HCT116 (cell line): Measurements from ENCODE around the gene PIK3R1. TPM values are rescaled to one million over a fixed set of nuclear protein-coding genes. Genes with fewer than 3 reads are reported as not detected.

Experiments
- ATAC-seq: fragments of 200-7000 bp; cut with Tn5 transposase; 2 replicates; pipeline ENCODE4 v1.9.1; 2020; ENCODE audit warnings: mild to moderate bottlenecking, moderate library complexity
- BruUV-seq: library from RNA; stranded (reverse); fragments of 400-500 nt; replicated peaks from 2 replicates; lab custom pipeline; 2021; lab: Mats Ljungman, UMichigan
- CTCF ChIA-PET: fragments of 300-600 bp; sonication (Branson Sonifier 250); formaldehyde crosslinking; loops from one replicate; lab custom pipeline; 2021; ENCODE audit warnings: antibody characterized with exemption; lab: Charles Lee
- POLR2A ChIA-PET: fragments of 300-600, 350-600 bp; sonication (Branson Sonifier 250); formaldehyde crosslinking; loops from one replicate; lab custom pipeline; 2021; ENCODE audit warnings: antibody characterized with exemption; lab: Charles Lee
- RAD21 ChIA-PET, 2 experiments: fragments of 300-600 bp; sonication (Branson Sonifier 250); formaldehyde crosslinking; loops; one replicate each; lab custom pipeline; 2023; ENCODE audit warnings: low total read pairs in 2 of 2; ENCODE audit not compliant: uncharacterized antibody in 2 of 2, unreplicated experiment in 2 of 2, low non-redundant PET in 1 of 2; lab: Charles Lee
- DNase-seq: peaks from one replicate; pipeline ENCODE4 v3.0.0-alpha.2; 2010; ENCODE audit warnings: low read depth, low spot score
- H2AFZ ChIP-seq: fragments of 200-600 bp; shearing (Covaris generic), sonication (generic); 2 replicates; pipeline ENCODE4 v1.6.1; 2017; ENCODE audit warnings: low read depth, mixed run types, mixed read lengths, antibody characterized with exemption, low read length; ENCODE audit not compliant: poor library complexity, severe bottlenecking
- H3K27ac ChIP-seq: 2 replicates; pipeline ENCODE4 v1.5.1; 2012; ENCODE audit warnings: low read depth, low read length
- H3K27me3 ChIP-seq: fragments of 200-600 bp; sonication (generic); 2 replicates; pipeline ENCODE4 v1.6.1; 2016; ENCODE audit warnings: mixed run types, low read length, mixed read lengths; ENCODE audit not compliant: insufficient read depth
- H3K36me3 ChIP-seq, 2 experiments: fragments of 200-500 bp in 1 of 2; fragments of 200-600 bp in 1 of 2; sonication (Bioruptor generic) in 1 of 2; sonication (generic) in 1 of 2; 2 replicates each; pipeline versions ENCODE4 v1.5.1 to v1.6.1; 2014 to 2016; ENCODE audit warnings: low read length in 2 of 2, inconsistent platforms in 1 of 2, mixed read lengths in 1 of 2, mixed run types in 1 of 2; ENCODE audit not compliant: insufficient read depth in 2 of 2, control insufficient read depth in 1 of 2
- H3K4me1 ChIP-seq, 2 experiments: fragments of 200-600 bp in 1 of 2; sonication (generic) in 1 of 2; 2 replicates each; pipeline versions ENCODE4 v1.5.1 to v1.6.1; 2012 to 2017; ENCODE audit warnings: low read length in 2 of 2, inconsistent platforms in 1 of 2, mild to moderate bottlenecking in 1 of 2, mixed read lengths in 1 of 2, mixed run types in 1 of 2, moderate library complexity in 1 of 2; ENCODE audit not compliant: insufficient read depth in 2 of 2, control insufficient read depth in 1 of 2
- H3K4me2 ChIP-seq: fragments of 200-600 bp; sonication (generic); 2 replicates; pipeline ENCODE4 v1.6.1; 2017; ENCODE audit warnings: mixed run types, low read length, mixed read lengths
- H3K4me3 ChIP-seq, 2 experiments: fragments of 200-600 bp in 1 of 2; sonication (generic) in 1 of 2; replicated peaks in 1 of 2; 2 replicates each; pipeline ENCODE4 v1.5.1; 2011 to 2016; ENCODE audit warnings: low read length in 2 of 2, control low read depth in 1 of 2, low read depth in 1 of 2, mild to moderate bottlenecking in 1 of 2, mixed read lengths in 1 of 2, mixed run types in 1 of 2
- H3K79me2 ChIP-seq: fragments of 200-600 bp; sonication (generic); 2 replicates; pipeline ENCODE4 v1.6.1; 2017; ENCODE audit warnings: mild to moderate bottlenecking, mixed run types, low read length, moderate library complexity, mixed read lengths; ENCODE audit not compliant: insufficient read depth
- H3K9ac ChIP-seq: fragments of 200-600 bp; sonication (generic); 2 replicates; pipeline ENCODE4 v1.6.1; 2016; ENCODE audit warnings: low read length, mixed read lengths
- H3K9me2 ChIP-seq: fragments of 200-600 bp; sonication (generic), shearing (Covaris generic); 2 replicates; pipeline ENCODE4 v1.6.1; 2017; ENCODE audit warnings: mixed run types, mild to moderate bottlenecking, moderate library complexity; ENCODE audit not compliant: insufficient read depth
- H3K9me3 ChIP-seq, 2 experiments: fragments of 200-500 bp in 1 of 2; fragments of 200-600 bp in 1 of 2; sonication (Bioruptor generic) in 1 of 2; sonication (generic) in 1 of 2; 2 replicates each; pipeline ENCODE4 v1.6.1; 2014 to 2017; ENCODE audit warnings: low read length in 2 of 2, mixed read lengths in 2 of 2, inconsistent platforms in 1 of 2, low read depth in 1 of 2, mild to moderate bottlenecking in 1 of 2, mixed run types in 1 of 2, moderate library complexity in 1 of 2; ENCODE audit not compliant: control insufficient read depth in 1 of 2, insufficient read depth in 1 of 2
- H4K20me1 ChIP-seq: fragments of 200-600 bp; sonication (generic), shearing (Covaris generic); 2 replicates; pipeline ENCODE4 v1.6.1; 2017; ENCODE audit warnings: mixed run types, mild to moderate bottlenecking, moderate library complexity; ENCODE audit not compliant: insufficient read depth
- CBX3 ChIP-seq: IDR thresholded peaks from 2 replicates; pipeline ENCODE4 v1.6.1; 2012; ENCODE audit warnings: low read depth
- CEBPB ChIP-seq: IDR thresholded peaks from 2 replicates; pipeline ENCODE4 v1.6.1; 2012; ENCODE audit warnings: low read depth
- EGR1 ChIP-seq: IDR thresholded peaks from 2 replicates; pipeline ENCODE4 v1.6.1; 2012; ENCODE audit warnings: low read depth
- ELF1 ChIP-seq: IDR thresholded peaks from 2 replicates; pipeline ENCODE4 v1.6.1; 2012; ENCODE audit warnings: low read depth, borderline replicate concordance
- EZH2phosphoT487 ChIP-seq: fragments of 200-600 bp; IDR thresholded peaks from 2 replicates; pipeline ENCODE4 v1.6.1; 2018; ENCODE audit warnings: antibody characterized with exemption, borderline replicate concordance
- FOSL1 ChIP-seq: IDR thresholded peaks from 2 replicates; pipeline ENCODE4 v1.6.1; 2012; ENCODE audit warnings: low read depth
- JUND ChIP-seq: IDR thresholded peaks from 2 replicates; pipeline ENCODE4 v1.6.1; 2012
- POLR2A ChIP-seq: IDR thresholded peaks from 2 replicates; pipeline ENCODE4 v1.7.0; 2011; ENCODE audit warnings: borderline replicate concordance; ENCODE audit not compliant: insufficient read depth, insufficient read length; ENCODE audit errors: extremely low read depth
- POLR2AphosphoS5 ChIP-seq: IDR thresholded peaks from 2 replicates; pipeline ENCODE4 v1.6.1; 2011; ENCODE audit warnings: mild to moderate bottlenecking, low read depth, low read length, moderate library complexity
- RAD21 ChIP-seq: IDR thresholded peaks from 2 replicates; pipeline ENCODE4 v1.6.1; 2012; ENCODE audit warnings: low read depth, mild to moderate bottlenecking
- SP1 ChIP-seq: IDR thresholded peaks from 2 replicates; pipeline ENCODE4 v1.6.1; 2012; ENCODE audit warnings: low read depth
- YY1 ChIP-seq: IDR thresholded peaks from 2 replicates; pipeline ENCODE4 v1.6.1; 2011; ENCODE audit warnings: low read length, low read depth, moderate library complexity, mild to moderate bottlenecking; ENCODE audit not compliant: insufficient replicate concordance; ENCODE audit errors: extremely low read depth
- ZFX ChIP-seq: fragments of 450-650 bp; IDR thresholded peaks from 2 replicates; pipeline ENCODE4 v1.6.1; 2017
- ZNF274 ChIP-seq: fragments of 200-500 bp; sonication (Bioruptor generic); IDR thresholded peaks from 2 replicates; pipeline ENCODE4 v1.6.1; 2014; ENCODE audit warnings: mild to moderate bottlenecking, low read depth, low read length, inconsistent platforms
- intact Hi-C: fragments of 100-400 bp; cut with micrococcal nuclease; formaldehyde crosslinking; loops from 2 replicates; pipeline ENCODE4 v1.10.0; 2022
- total RNA-seq: library from RNA; stranded (reverse); gene quantifications from one replicate; pipeline ENCODE4 v1.2.1, GENCODE V29; 2021; ENCODE audit not compliant: unreplicated experiment
- TF ChIP-seq, protein P1 (sequence below), 3 experiments: fragments of 200-600 bp in 1 of 3; sonication (generic) in 1 of 3; IDR thresholded peaks in 2 of 3; conservative IDR thresholded peaks in 1 of 3; 2 replicates each; pipeline ENCODE4 v1.5.1; 2012 to 2017; ENCODE audit warnings: low read depth in 2 of 3, low read length in 2 of 3, antibody characterized with exemption in 1 of 3, borderline replicate concordance in 1 of 3, control low read depth in 1 of 3, mild to moderate bottlenecking in 1 of 3, mixed read lengths in 1 of 3, mixed run types in 1 of 3, moderate library complexity in 1 of 3; ENCODE audit not compliant: insufficient read depth in 1 of 3
- TF ChIP-seq, protein P2 (sequence below): IDR thresholded peaks from 2 replicates; pipeline ENCODE4 v1.6.1; 2011; ENCODE audit warnings: mild to moderate bottlenecking, low read length, moderate library complexity; ENCODE audit not compliant: insufficient replicate concordance; ENCODE audit errors: extremely low read depth
- TF ChIP-seq, protein P3 (sequence below): IDR thresholded peaks from 2 replicates; pipeline ENCODE4 v1.6.1; 2012; ENCODE audit warnings: low read depth
- TF ChIP-seq, protein P4 (sequence below): IDR thresholded peaks from 2 replicates; pipeline ENCODE4 v1.6.1; 2012

The PIK3R1 gene
- total RNA-seq, 1 experiment from 2014 or later, result 7.2 TPM

DNA sequence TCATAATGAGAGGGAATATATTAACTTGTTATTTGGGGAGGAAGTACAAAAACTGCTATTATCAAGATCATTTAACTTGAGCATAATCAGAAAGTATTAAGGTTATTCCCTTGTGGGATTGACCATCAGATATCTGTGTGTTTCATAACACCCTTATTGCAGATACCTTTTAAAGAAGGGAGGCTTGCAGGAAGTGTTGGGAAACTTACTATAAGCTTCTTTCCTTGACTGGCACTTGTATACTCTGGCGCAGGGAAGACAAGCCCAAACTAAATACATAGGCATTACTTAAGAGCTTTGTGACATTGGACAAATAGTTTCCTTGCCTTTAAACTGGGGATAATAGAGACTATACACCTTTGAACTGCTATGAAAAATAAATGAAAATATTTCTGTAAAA is 50.9 kb downstream of the PIK3R1 start:
- Histone ChIP-seq H3K79me2 (no peaks in the 10 kb centered on the region), H4K20me1 (no peaks in the 10 kb centered on the region), H3K27ac (no peak overlapping the region), H3K4me2 (no peak overlapping the region), H3K9ac (no peak overlapping the region), H3K27me3 (no peaks in the 10 kb centered on the region), H2AFZ (no peak overlapping the region), H3K36me3 (no peaks in the 10 kb centered on the region), H3K9me3 (no peaks in the 10 kb centered on the region), H3K9me2 (no peaks in the 10 kb centered on the region), H3K4me3 (no peak overlapping the region), H3K4me1 (no peaks in the 10 kb centered on the region)
- no TSS peak for BruUV-seq
- intact Hi-C loops, result no loop called here
- POLR2A ChIA-PET, result no interaction called here
- DNase-seq (no peak), ATAC-seq (no peak)
- RAD21 ChIA-PET, result no interaction called here
- TF ChIP-seq POLR2AphosphoS5, result no peak
- no peak for TF ChIP-seq ELF1
- no peak for TF ChIP-seq RAD21
- TF ChIP-seq POLR2A, result no peak
- no peak for TF ChIP-seq CEBPB
- no peak for TF ChIP-seq YY1
- TF ChIP-seq ZNF274, result no peak
- TF ChIP-seq SP1, result no peak
- TF ChIP-seq EZH2phosphoT487, result no peak
- TF ChIP-seq, protein P1, sequence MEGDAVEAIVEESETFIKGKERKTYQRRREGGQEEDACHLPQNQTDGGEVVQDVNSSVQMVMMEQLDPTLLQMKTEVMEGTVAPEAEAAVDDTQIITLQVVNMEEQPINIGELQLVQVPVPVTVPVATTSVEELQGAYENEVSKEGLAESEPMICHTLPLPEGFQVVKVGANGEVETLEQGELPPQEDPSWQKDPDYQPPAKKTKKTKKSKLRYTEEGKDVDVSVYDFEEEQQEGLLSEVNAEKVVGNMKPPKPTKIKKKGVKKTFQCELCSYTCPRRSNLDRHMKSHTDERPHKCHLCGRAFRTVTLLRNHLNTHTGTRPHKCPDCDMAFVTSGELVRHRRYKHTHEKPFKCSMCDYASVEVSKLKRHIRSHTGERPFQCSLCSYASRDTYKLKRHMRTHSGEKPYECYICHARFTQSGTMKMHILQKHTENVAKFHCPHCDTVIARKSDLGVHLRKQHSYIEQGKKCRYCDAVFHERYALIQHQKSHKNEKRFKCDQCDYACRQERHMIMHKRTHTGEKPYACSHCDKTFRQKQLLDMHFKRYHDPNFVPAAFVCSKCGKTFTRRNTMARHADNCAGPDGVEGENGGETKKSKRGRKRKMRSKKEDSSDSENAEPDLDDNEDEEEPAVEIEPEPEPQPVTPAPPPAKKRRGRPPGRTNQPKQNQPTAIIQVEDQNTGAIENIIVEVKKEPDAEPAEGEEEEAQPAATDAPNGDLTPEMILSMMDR (IDR thresholded peaks at IDR 0.05 in 2 of 3, conservative IDR thresholded peaks at IDR 0.05 in 1 of 3; ENCODE audit: borderline replicate concordance in 1 of 3, insufficient read depth in 1 of 3, low read depth in 2 of 3, low read length in 2 of 3), result no peak
- TF ChIP-seq EGR1, result no peak
- no peak for TF ChIP-seq JUND
- TF ChIP-seq CBX3, result no peak
- no peak for TF ChIP-seq FOSL1
- no peak for TF ChIP-seq ZFX
- TF ChIP-seq, protein P2, sequence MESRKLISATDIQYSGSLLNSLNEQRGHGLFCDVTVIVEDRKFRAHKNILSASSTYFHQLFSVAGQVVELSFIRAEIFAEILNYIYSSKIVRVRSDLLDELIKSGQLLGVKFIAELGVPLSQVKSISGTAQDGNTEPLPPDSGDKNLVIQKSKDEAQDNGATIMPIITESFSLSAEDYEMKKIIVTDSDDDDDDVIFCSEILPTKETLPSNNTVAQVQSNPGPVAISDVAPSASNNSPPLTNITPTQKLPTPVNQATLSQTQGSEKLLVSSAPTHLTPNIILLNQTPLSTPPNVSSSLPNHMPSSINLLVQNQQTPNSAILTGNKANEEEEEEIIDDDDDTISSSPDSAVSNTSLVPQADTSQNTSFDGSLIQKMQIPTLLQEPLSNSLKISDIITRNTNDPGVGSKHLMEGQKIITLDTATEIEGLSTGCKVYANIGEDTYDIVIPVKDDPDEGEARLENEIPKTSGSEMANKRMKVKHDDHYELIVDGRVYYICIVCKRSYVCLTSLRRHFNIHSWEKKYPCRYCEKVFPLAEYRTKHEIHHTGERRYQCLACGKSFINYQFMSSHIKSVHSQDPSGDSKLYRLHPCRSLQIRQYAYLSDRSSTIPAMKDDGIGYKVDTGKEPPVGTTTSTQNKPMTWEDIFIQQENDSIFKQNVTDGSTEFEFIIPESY, result no peak
- TF ChIP-seq, protein P3, sequence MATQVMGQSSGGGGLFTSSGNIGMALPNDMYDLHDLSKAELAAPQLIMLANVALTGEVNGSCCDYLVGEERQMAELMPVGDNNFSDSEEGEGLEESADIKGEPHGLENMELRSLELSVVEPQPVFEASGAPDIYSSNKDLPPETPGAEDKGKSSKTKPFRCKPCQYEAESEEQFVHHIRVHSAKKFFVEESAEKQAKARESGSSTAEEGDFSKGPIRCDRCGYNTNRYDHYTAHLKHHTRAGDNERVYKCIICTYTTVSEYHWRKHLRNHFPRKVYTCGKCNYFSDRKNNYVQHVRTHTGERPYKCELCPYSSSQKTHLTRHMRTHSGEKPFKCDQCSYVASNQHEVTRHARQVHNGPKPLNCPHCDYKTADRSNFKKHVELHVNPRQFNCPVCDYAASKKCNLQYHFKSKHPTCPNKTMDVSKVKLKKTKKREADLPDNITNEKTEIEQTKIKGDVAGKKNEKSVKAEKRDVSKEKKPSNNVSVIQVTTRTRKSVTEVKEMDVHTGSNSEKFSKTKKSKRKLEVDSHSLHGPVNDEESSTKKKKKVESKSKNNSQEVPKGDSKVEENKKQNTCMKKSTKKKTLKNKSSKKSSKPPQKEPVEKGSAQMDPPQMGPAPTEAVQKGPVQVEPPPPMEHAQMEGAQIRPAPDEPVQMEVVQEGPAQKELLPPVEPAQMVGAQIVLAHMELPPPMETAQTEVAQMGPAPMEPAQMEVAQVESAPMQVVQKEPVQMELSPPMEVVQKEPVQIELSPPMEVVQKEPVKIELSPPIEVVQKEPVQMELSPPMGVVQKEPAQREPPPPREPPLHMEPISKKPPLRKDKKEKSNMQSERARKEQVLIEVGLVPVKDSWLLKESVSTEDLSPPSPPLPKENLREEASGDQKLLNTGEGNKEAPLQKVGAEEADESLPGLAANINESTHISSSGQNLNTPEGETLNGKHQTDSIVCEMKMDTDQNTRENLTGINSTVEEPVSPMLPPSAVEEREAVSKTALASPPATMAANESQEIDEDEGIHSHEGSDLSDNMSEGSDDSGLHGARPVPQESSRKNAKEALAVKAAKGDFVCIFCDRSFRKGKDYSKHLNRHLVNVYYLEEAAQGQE, result no peak
- TF ChIP-seq, protein P4, sequence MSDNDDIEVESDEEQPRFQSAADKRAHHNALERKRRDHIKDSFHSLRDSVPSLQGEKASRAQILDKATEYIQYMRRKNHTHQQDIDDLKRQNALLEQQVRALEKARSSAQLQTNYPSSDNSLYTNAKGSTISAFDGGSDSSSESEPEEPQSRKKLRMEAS, result no peak
- CTCF ChIA-PET, result interaction anchor here (1.0 kb wide), 1 partner anchor 13 kb away, joined by 3 read pairs; no protein-coding TSS in a partner anchor
